ENCODE results near the gene PKD1L1.
"Not testable (repeated sequence)": the region's sequence is repeated elsewhere in the genome, so short reads cannot be mapped to it uniquely, and the experiment has no call there.

PKD1L1 gene

GRCh38 chr7:47762207-47762606 lies 186.1 kb downstream of the PKD1L1 start:
- DNase-seq: no peak

DNA sequence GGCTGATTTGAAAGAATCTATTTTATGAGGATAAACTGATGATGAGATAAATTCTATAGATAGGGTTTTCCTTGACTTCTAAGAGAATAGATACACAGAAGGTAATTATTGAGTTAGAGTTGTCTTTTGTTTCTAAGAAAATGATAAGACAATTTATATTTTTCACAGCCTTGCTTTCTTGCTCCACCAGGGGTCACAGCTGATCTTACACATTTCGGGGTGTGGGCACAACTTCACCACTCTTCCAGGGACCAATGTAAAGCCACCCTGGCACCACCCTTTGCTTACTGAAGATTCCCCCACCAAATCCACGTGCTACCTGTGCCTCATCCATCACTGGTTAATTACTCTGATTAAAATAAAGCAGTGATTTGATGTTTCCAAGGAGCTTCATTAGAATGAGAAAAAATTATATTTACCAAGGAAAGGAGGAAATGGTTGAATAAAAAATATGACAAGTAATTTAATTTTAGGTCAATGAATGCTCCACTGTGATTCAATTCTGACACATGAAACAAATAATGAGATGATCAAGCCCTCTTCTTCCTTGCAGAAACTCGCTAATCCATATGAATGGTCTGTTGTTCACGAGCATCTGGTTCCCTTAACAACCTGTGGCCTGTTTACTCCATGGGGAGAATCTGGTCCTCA lies 189.1 kb downstream of the PKD1L1 start:
- no peak for DNase-seq

DNA sequence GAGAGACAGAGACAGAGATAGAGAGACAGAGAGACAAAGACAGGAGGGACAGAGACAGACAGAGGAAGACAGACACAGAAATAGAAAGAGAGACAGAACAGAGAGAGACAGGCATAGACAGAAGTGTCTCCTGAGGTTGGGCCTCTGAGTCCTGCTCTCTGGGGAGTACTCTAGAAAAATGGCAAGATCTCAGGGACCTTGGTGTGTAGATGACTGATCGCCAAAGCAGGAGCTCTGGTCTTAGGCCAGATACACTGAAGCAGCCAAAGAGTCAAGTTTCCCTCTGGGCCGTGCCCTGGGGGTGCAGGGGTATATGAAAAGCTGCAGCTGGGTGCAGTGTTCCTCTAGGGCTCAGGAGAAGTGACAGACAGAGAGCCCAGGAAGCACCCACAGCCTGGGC lies 189.7 kb downstream of the PKD1L1 start:
- no peak for DNase-seq

DNA sequence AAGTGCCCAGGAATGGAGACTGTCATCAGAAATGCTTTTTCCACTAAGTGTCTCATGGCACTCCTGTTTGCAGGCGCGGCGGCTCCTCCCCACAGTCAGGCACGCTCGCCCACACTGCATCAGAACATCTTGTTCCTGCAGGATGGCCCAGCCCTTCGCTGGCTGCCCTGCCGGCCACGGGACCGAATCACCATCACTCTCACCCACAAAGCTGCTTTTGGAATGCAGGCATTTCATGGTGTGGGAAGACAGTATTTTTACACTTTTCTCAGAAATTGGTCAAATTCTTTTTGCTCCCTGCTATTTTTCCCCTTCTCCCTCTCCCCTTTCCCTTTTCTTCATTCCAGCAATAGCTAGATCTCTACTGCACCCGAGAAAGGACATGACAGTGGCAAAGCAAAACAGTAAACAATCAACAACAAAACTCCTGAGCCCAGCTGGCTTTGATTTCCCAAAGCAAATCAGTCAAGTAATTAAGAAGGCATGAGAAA lies 190.3 kb downstream of the PKD1L1 start:
- DNase-seq: no peak

DNA sequence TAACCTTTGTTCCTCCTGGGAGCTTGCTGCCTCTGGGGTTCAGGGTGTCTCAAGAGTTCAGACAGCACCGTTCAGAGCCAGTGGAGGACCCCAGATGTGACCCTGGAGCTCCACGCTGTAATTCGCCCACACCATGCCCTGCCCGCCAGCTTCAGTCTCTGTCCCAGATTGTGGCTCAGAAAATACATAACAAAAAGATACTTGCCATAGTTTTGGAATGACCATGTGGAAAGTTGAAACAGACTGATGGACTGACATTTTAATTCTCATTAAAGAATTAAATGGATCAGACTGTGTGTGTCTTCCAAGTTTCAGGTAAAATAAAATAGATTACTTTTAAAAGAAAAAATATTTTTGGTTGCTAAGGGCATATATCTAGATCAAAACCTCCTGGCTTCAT lies 191.6 kb downstream of the PKD1L1 start:
- DNase-seq: no peak

DNA sequence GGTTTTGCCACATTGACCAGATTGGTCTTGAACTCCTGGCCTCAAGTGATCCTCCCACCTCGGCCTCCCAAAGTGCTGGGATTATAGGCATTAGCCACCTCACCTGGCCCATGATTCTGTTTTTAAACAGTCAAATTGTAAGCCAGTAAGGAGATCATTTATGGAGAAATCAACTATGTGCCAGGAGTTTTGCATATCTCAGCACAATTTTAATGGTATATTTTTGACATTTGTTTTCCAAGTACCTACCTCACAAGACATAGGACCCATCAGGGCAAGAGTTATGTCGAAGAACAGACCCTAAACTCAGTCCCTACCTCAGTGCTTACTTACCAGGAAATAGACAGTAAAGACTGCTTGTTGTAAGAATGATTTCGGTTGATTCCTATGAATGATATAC lies 193.0 kb downstream of the PKD1L1 start:
- DNase-seq: no peak

- DNase-seq: not testable (repeated sequence)
These were observed 196.5 kb downstream of the PKD1L1 start for GRCh38 chr7:47751724-47752123.

GRCh38 chr7:47751043-47751442 lies 197.2 kb downstream of the PKD1L1 start:
- no peak for DNase-seq

- DNase-seq: no peak
These were observed 200.2 kb downstream of the PKD1L1 start for GRCh38 chr7:47748041-47748440.

- DNase-seq: no peak
These were observed 201.1 kb downstream of the PKD1L1 start for GRCh38 chr7:47747160-47747559.

DNA sequence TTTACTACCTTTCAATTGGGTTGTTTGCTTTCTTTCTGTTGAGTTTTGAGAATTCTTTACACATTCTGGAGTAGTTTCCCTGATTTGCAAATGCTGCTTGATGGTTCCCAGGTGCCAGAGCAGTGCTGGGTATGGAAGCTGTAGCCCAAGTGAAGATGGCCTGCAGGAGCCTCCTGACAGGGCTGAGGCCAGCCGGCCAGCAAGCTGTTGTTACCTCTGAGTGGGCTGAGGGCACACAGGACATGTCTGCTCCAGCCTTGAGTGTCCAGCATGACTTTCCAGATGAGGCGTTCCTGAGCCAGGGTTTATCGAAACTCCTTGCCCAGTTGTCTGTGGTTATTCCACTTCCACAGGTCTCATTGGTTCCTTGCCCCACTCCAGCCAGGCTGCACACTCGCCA lies 201.8 kb downstream of the PKD1L1 start:
- DNase-seq: no peak

DNA sequence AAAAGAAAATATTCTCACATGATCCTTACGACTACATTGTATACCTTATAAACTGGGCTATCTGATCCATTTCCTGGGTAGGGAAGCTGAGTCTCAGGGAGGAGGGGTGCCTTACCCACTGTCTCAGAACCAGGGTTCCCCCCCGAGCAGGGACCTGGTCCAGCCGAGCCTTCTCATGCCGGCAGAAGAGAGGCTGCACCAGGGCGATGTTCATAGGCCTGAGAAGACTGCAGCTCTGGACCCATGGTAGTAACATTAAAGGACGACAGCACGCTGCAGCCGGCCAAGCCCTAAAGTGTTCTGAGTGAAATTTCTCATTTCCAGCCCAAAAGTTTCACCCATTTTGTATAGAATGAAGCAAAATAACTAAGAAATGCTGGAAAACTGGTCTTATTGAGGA lies 203.4 kb downstream of the PKD1L1 start:
- DNase-seq: no peak

DNA sequence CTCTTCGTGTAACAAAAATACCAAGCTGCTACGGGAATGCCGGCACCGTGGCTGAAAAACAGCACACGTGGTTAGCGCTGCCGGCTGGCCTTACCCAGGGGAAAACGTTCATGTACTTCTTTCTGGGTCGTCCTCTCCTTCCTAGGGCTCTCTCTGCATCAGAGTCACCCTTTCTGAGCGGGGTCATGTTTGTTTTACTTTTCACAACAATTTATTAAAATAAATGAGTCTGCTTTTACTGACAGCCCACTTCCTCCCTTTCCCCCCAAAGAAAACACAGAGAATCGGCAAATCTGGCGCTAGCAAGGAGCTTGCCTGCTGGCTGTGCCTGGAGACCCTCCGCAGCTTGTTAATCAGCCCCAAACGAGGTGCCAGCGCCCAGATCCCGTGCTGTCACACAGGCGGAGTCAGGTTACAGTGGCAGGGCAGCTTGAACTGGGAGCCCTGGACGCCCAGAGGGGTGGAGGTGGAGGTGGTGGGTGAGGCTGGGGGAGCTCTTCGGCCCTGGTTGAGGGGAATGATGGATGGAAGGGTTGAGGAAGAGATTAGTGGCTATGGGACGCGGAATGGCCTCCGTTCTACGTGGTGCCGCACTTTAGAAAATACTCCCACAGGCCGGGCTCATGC lies 204.2 kb downstream of the PKD1L1 start:
- no peak for DNase-seq

DNA sequence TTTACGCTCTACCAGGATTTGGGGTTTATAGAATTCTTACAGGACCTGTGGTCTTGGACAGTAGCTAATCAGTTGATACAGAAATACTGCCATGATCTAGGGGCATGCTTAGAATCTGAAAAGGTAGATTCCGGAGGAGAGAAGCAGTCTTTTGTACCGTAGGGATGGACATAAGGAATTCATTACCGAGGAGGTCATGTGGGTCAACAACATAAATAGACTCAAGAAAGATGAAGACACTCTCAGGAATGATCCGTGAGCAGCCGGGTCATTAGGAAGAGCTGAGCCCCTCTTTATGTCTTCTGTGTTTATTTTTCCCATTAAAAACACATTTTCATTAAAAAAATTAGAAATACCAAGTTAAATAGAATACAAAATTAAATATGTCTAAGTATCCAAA lies 206.3 kb downstream of the PKD1L1 start:
- no peak for DNase-seq

- no peak for DNase-seq
These were observed 208.4 kb downstream of the PKD1L1 start for GRCh38 chr7:47739891-47740290.

- no peak for DNase-seq
These were observed 208.9 kb downstream of the PKD1L1 start for GRCh38 chr7:47739301-47739875.

GRCh38 chr7:47738563-47739166 lies 209.6 kb downstream of the PKD1L1 start:
- DNase-seq: no peak

DNA sequence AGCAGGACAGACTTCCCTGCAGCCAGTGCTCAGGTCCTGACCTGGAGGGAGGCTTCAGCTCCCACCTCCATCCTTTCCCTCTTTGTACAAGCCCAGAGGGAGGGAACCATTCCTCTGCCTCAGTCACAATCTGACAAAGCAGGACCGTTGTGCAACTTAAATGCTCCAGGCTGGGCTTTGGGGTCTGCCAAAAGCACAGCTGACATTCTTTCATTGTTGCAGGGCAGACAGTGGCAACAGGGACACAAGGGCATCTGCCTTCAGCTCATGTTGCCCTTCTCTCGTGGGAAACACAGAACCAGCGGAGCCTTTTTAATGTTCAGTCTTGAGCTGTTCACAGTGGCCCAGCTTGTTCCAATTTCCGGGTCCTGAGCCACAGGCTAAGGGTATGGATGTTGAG lies 210.7 kb downstream of the PKD1L1 start:
- no peak for DNase-seq

GRCh38 chr7:47735431-47736345 lies 212.6 kb downstream of the PKD1L1 start:
- DNase-seq: no peak

GRCh38 chr7:47734949-47735291 lies 213.3 kb downstream of the PKD1L1 start:
- DNase-seq: no peak

- DNase-seq: no peak
These were observed 213.8 kb downstream of the PKD1L1 start for GRCh38 chr7:47734287-47734948.

DNA sequence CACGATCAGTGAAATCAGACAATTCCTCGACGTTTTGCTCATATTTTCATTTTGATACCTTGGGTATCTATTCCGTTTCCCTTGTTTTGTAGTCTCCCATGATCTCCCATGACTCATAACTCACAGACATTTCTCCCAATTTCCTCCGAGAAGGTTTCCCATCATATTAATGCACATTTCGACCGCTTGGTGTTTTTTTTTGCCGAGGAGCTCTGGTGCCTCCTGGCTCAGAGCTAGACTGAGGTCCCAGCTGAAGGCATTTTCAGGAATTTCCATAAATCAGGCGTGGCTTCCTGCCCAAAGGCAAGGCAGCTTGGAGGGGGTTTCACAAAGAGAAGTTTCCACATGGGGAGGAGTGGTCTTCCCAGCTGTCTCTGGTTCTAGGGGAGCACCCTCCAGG lies 218.1 kb downstream of the PKD1L1 start:
- no peak for DNase-seq
